Ishikawa (cell line): Measurements from ENCODE around the gene EML1.

ENCODE experiments used
- CEBPB ChIP-seq: IDR thresholded peaks from 2 replicates; pipeline ENCODE4 v1.6.1; 2012
- CREB1 ChIP-seq: IDR thresholded peaks from 2 replicates; pipeline ENCODE4 v1.6.1; 2012; ENCODE audit warnings: low read depth
- EGR1 ChIP-seq: IDR thresholded peaks from 2 replicates; pipeline ENCODE4 v1.6.1; 2012
- EP300 ChIP-seq: IDR thresholded peaks from 2 replicates; pipeline ENCODE4 v1.6.1; 2012; ENCODE audit warnings: borderline replicate concordance
- FOXM1 ChIP-seq: IDR thresholded peaks from 2 replicates; pipeline ENCODE4 v1.6.1; 2012; ENCODE audit warnings: low read depth, borderline replicate concordance
- NFIC ChIP-seq: IDR thresholded peaks from 2 replicates; pipeline ENCODE4 v1.6.1; 2012
- RAD21 ChIP-seq: IDR thresholded peaks from 2 replicates; pipeline ENCODE4 v1.6.1; 2012; ENCODE audit warnings: low read depth
- TAF1 ChIP-seq: IDR thresholded peaks from 2 replicates; pipeline ENCODE4 v1.6.1; 2012; ENCODE audit warnings: low read depth, mild to moderate bottlenecking
- TCF12 ChIP-seq: IDR thresholded peaks from 2 replicates; pipeline ENCODE4 v1.6.1; 2012; ENCODE audit warnings: low read depth
- TEAD4 ChIP-seq: IDR thresholded peaks from 2 replicates; pipeline ENCODE4 v1.6.1; 2012
- YY1 ChIP-seq: IDR thresholded peaks from 2 replicates; pipeline ENCODE4 v1.6.1; 2012; ENCODE audit warnings: low read depth
- ZBTB7A ChIP-seq: IDR thresholded peaks from 2 replicates; pipeline ENCODE4 v1.6.1; 2012; ENCODE audit warnings: low read depth
- TF ChIP-seq, protein P1 (sequence below): IDR thresholded peaks from 2 replicates; pipeline ENCODE4 v1.6.1; 2012; ENCODE audit warnings: low read depth, mild to moderate bottlenecking
- TF ChIP-seq, protein P2 (sequence below): IDR thresholded peaks from 2 replicates; pipeline ENCODE4 v1.6.1; 2012
- TF ChIP-seq, protein P3 (sequence below): IDR thresholded peaks from 2 replicates; pipeline ENCODE4 v1.6.1; 2012

The EML1 gene

DNA sequence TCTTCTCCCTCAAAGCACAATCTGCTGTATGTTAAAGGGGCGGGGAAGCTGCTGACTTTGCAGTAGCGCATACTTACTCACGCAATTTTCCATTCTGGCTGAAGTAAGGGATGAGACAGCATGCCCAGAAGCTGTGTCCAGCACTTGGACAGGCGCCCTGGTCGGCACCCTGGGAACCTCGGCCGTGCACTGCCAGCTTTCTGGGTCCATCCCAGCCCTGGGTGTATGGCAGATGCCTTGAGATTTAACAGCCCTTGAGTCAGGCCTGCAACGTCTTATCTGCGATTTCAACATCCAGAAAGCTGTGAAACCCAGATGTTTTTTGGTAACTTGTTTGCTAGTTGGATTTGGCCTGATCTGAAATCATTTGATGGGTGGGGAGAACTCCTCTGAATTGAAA, 16.1 kb downstream of the EML1 start:
- TF ChIP-seq TCF12 = no peak
- TF ChIP-seq EP300 = no peak
- TF ChIP-seq FOXM1 = no peak
- no peak for TF ChIP-seq CEBPB
- no peak for TF ChIP-seq CREB1
- TF ChIP-seq RAD21 = no peak
- no peak for TF ChIP-seq EGR1
- TF ChIP-seq, protein P1, sequence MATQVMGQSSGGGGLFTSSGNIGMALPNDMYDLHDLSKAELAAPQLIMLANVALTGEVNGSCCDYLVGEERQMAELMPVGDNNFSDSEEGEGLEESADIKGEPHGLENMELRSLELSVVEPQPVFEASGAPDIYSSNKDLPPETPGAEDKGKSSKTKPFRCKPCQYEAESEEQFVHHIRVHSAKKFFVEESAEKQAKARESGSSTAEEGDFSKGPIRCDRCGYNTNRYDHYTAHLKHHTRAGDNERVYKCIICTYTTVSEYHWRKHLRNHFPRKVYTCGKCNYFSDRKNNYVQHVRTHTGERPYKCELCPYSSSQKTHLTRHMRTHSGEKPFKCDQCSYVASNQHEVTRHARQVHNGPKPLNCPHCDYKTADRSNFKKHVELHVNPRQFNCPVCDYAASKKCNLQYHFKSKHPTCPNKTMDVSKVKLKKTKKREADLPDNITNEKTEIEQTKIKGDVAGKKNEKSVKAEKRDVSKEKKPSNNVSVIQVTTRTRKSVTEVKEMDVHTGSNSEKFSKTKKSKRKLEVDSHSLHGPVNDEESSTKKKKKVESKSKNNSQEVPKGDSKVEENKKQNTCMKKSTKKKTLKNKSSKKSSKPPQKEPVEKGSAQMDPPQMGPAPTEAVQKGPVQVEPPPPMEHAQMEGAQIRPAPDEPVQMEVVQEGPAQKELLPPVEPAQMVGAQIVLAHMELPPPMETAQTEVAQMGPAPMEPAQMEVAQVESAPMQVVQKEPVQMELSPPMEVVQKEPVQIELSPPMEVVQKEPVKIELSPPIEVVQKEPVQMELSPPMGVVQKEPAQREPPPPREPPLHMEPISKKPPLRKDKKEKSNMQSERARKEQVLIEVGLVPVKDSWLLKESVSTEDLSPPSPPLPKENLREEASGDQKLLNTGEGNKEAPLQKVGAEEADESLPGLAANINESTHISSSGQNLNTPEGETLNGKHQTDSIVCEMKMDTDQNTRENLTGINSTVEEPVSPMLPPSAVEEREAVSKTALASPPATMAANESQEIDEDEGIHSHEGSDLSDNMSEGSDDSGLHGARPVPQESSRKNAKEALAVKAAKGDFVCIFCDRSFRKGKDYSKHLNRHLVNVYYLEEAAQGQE = no peak
- TF ChIP-seq YY1 = no peak
- TF ChIP-seq, protein P2, sequence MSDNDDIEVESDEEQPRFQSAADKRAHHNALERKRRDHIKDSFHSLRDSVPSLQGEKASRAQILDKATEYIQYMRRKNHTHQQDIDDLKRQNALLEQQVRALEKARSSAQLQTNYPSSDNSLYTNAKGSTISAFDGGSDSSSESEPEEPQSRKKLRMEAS = no peak
- no peak for TF ChIP-seq TAF1
- no peak for TF ChIP-seq TEAD4
- no peak for TF ChIP-seq NFIC
- TF ChIP-seq, protein P3, sequence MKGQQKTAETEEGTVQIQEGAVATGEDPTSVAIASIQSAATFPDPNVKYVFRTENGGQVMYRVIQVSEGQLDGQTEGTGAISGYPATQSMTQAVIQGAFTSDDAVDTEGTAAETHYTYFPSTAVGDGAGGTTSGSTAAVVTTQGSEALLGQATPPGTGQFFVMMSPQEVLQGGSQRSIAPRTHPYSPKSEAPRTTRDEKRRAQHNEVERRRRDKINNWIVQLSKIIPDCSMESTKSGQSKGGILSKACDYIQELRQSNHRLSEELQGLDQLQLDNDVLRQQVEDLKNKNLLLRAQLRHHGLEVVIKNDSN = no peak

DNA sequence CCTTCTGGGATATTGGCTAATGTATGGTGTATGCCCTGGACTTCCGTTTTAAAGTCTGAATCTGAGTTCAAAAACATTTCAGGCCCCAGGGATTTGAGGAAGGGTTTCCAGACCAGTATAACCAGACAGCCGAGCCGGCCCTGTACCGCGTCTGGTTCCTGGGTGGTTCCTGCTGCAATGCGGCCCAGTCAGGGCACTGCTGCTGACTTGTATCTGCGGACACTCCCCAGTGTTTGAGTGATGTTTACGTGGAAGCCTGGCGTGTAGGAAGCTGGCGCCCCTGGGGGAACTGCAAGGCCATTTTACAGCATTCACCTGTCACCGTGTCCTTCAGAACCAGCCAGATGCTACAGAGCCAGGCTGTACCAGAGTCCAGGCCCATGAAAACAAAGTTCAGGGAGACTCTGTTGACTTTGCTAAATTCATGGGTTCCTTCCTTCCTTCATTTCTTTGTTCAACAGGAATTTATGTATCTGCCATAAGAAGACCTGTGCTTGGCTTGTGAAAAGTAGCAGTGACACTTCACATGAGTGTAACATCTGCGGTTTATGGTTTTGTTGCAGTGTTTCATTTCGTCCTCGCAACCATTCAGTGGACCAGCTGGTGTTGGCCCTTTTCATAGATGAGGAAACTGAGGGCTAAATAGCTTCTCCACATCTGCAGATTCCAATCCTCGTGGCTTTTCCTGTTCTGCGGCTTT, 16.8 kb downstream of the EML1 start:
- TF ChIP-seq, protein P3 = no peak
- TF ChIP-seq TAF1 (no peak), EGR1 (no peak), ZBTB7A (no peak), NFIC (no peak), YY1 (no peak), RAD21 (no peak), FOXM1 (no peak), CREB1 (no peak), TCF12 (no peak), TEAD4 (no peak), CEBPB (no peak), EP300 (no peak)
- TF ChIP-seq, protein P2 = no peak
- TF ChIP-seq, protein P1 = no peak

DNA sequence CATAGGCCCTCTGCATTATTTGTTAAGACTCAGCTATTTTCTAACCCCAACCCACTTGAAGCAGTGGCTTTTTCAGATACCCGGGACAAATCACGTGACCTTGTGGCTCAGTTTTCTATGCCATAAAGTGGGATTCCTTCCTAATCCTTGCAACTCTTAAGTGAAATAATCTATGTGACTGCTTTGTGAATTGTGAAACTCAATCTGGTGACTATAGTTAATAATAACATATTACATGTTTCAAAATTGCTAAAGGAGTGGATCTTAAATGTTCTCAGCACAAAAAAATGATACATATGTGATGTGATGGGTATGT, 17.3 kb downstream of the EML1 start:
- TF ChIP-seq CEBPB (no peak), CREB1 (no peak), EGR1 (no peak), TAF1 (no peak), TEAD4 (no peak), FOXM1 (no peak), ZBTB7A (no peak), TCF12 (no peak), NFIC (no peak), YY1 (no peak)
- TF ChIP-seq, protein P2 = no peak
- TF ChIP-seq, protein P1 = no peak
- TF ChIP-seq, protein P3 = no peak
